T-helper 2 cell treated with Interferon-gamma antibody and Interleukin-4, amounts not matched to agents 5 μg/mL and 100 μg/mL, for 36 hours (primary cell): ENCODE results near the gene STK32A.
"Not testable (repeated sequence)": the region's sequence is repeated elsewhere in the genome, so short reads cannot be mapped to it uniquely, and the experiment has no call there.

Source experiments
- DNase-seq: peaks from one replicate; pipeline ENCODE4 v3.0.0; 2021; ENCODE audit warnings: low spot score
- H3K27ac Mint-ChIP-seq: one replicate; pipeline ENCODE4 v1.8.0; 2021; ENCODE audit warnings: mild to moderate bottlenecking, mixed read lengths
- H3K27me3 Mint-ChIP-seq: one replicate; pipeline ENCODE4 v1.8.0; 2021; ENCODE audit warnings: low read depth, mixed read lengths
- H3K36me3 Mint-ChIP-seq: one replicate; pipeline ENCODE4 v1.8.0; 2021; ENCODE audit warnings: low read depth, mixed read lengths
- H3K4me1 Mint-ChIP-seq: one replicate; pipeline ENCODE4 v1.8.0; 2021; ENCODE audit warnings: low read depth, mixed read lengths
- H3K4me3 Mint-ChIP-seq: one replicate; pipeline ENCODE4 v1.8.0; 2022; ENCODE audit warnings: mild to moderate bottlenecking, moderate library complexity, mixed read lengths
- H3K9me3 Mint-ChIP-seq: one replicate; pipeline ENCODE4 v1.8.0; 2021; ENCODE audit warnings: mixed read lengths

The STK32A gene

DNA sequence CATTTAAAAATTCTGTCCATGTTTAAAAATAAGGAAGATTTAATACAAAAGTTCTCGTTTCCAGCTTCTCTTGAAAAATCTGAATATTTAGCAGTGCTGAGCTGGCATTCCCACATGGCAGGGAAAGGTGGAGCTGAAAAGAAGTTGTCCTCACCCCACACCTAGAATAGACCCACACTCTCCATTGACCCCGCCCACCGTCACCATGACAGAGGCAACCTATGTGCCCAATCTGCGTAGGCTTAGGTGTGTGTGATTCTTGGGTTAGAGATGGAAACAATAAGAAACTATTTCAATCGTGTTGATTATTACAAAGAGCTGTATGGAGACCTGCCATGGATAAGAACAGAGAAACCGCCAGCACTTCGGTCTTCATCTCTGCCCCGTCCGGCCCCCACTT lies 8.9 kb upstream of the STK32A start:
- no peaks in the 10 kb centered on the region for H3K36me3 Mint-ChIP-seq
- H3K4me3 Mint-ChIP-seq = no peak overlapping the region
- no peaks in the 10 kb centered on the region for H3K27me3 Mint-ChIP-seq
- H3K4me1 Mint-ChIP-seq = no peaks in the 10 kb centered on the region
- DNase-seq = no peak
- no peaks in the 10 kb centered on the region for H3K9me3 Mint-ChIP-seq
- H3K27ac Mint-ChIP-seq = no peak overlapping the region

DNA sequence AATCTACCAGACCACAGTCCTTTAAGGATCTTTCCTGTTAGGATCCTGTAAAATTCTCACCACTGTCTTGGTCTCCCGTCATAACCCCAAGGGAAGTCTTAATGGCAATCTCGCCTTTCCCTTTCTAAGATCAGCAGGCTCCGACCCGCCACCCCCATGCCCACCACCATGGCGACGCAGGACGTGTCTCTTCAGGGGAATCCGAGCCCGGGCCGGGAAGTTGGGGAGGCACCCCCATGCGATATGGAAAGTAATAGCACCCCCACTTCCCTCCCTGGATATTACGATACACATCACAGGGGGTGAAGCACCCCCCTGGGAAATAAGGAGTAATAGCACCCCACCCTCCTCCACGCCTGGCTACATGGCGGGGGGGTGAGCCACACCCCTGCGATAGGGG lies 8.3 kb upstream of the STK32A start:
- Mint-ChIP-seq H3K4me3 (no peak overlapping the region), H3K27ac (no peak overlapping the region), H3K9me3 (no peaks in the 10 kb centered on the region), H3K4me1 (no peaks in the 10 kb centered on the region), H3K27me3 (no peaks in the 10 kb centered on the region), H3K36me3 (no peaks in the 10 kb centered on the region)
- no peak for DNase-seq

- DNase-seq = no peak
- H3K36me3 Mint-ChIP-seq = no peaks in the 10 kb centered on the region
- peaks cover 19% of the 10 kb centered on the region for H3K27me3 Mint-ChIP-seq
- H3K4me3 Mint-ChIP-seq = no peak overlapping the region
- no peaks in the 10 kb centered on the region for H3K4me1 Mint-ChIP-seq
- no peak overlapping the region for H3K27ac Mint-ChIP-seq
- H3K9me3 Mint-ChIP-seq = no peaks in the 10 kb centered on the region
Observed at GRCh38 chr5:147234239-147234824, 494 bp upstream of the STK32A start.

DNA sequence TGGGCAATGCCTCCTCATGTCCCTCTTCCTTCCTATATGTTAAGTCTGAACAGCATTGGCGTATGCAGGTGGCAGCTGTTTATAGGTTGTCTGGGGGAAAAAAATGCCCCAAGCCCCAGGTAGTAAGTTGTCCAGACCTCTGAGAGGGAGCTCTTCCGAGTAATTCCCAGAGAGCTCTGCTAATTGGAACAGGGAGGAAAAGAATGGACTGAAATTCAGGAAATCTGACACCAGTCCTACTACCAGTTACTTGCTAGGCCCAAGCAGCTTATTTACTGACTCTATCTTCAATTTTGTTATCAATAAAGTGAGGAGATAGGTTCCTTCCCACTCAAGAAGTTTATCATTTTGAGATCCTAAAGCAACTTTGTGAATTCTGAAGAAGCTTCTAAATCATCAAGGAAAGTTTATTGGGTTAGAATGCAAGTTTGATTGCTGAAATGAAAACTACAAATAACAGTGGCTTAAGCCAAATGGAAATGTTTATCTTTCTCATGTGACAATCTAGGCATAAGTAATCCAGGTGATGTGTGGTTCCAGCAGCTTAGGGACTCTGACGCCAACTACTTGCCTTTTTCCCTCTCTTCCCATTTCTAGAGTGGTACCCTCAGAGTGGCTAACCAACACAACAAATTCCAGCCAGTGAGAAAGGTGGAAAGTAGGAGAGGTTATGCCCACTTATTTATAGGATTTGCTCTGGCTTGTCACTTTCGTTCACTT lies 5.6 kb downstream of the STK32A start:
- Mint-ChIP-seq H3K36me3 (no peaks in the 10 kb centered on the region), H3K9me3 (no peaks in the 10 kb centered on the region), H3K4me1 (no peaks in the 10 kb centered on the region), H3K27ac (no peak overlapping the region), H3K27me3 (peaks cover 9% of the 10 kb centered on the region), H3K4me3 (no peak overlapping the region)
- DNase-seq = no peak

DNA sequence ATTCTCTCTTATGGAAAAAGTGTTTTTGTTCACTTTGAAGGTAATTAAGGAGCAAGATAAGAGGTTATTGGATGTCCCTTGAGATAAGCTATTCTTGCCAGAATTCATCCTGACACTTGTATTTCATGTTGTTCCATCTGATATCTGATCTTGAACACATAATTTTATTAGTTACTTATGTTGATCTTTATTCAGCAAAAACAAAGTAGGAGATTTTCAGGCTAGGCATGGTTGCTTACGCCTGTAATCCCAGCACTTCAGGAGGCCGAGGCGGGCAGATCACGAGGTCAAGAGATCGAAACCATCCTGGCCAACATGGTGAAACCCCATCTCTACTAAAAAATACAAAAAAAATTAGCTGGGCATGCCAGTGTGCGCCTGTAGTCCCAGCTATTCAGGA lies 8.4 kb downstream of the STK32A start:
- H3K36me3 Mint-ChIP-seq, DNase-seq, H3K4me1 Mint-ChIP-seq, H3K4me3 Mint-ChIP-seq, H3K27ac Mint-ChIP-seq, H3K9me3 Mint-ChIP-seq, H3K27me3 Mint-ChIP-seq: not testable (repeated sequence)

GRCh38 chr5:147245381-147246165 lies 10.7 kb downstream of the STK32A start:
- Mint-ChIP-seq H3K27me3 (no peaks in the 10 kb centered on the region), H3K36me3 (no peaks in the 10 kb centered on the region), H3K9me3 (no peaks in the 10 kb centered on the region), H3K27ac (no peak overlapping the region), H3K4me3 (no peak overlapping the region), H3K4me1 (no peaks in the 10 kb centered on the region)
- no peak for DNase-seq

- Mint-ChIP-seq H3K4me1 (no peaks in the 10 kb centered on the region), H3K36me3 (no peaks in the 10 kb centered on the region), H3K9me3 (no peaks in the 10 kb centered on the region), H3K27ac (no peak overlapping the region), H3K27me3 (no peaks in the 10 kb centered on the region), H3K4me3 (no peak overlapping the region)
- no peak for DNase-seq
Observed at GRCh38 chr5:147248561-147248960, 13.7 kb downstream of the STK32A start.

GRCh38 chr5:147259837-147260236 lies 25.0 kb downstream of the STK32A start:
- no peak for DNase-seq
- no peak overlapping the region for H3K4me3 Mint-ChIP-seq
- no peaks in the 10 kb centered on the region for H3K4me1 Mint-ChIP-seq
- H3K36me3 Mint-ChIP-seq = no peaks in the 10 kb centered on the region
- H3K27ac Mint-ChIP-seq = no peak overlapping the region
- H3K27me3 Mint-ChIP-seq = no peaks in the 10 kb centered on the region
- H3K9me3 Mint-ChIP-seq = no peaks in the 10 kb centered on the region

- H3K27me3 Mint-ChIP-seq = no peaks in the 10 kb centered on the region
- H3K4me1 Mint-ChIP-seq = no peaks in the 10 kb centered on the region
- no peaks in the 10 kb centered on the region for H3K36me3 Mint-ChIP-seq
- no peaks in the 10 kb centered on the region for H3K9me3 Mint-ChIP-seq
- H3K4me3 Mint-ChIP-seq = no peak overlapping the region
- DNase-seq = no peak
- H3K27ac Mint-ChIP-seq = no peak overlapping the region
Observed at GRCh38 chr5:147267082-147267832, 32.4 kb downstream of the STK32A start.

DNA sequence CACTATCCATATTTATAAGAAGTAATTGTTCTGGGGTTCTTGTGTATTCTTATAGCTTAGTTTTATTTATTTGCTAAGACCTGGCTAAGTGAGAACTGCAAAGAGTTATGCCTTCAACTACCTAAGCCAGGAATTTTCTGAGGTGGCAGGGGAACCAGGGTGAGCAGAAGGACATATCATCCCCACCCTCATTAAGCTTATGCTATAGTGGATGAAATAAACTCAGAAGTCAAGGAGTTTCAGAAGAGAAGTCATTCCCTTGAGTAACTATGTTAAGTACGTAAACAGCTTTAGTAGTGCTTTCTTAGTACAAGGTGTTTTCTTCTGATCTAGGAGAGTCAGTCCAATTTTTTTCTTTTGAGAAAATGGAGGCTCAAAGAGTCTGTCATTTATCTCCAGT lies 41.7 kb downstream of the STK32A start:
- H3K27ac Mint-ChIP-seq = no peak overlapping the region
- no peaks in the 10 kb centered on the region for H3K27me3 Mint-ChIP-seq
- H3K4me1 Mint-ChIP-seq = no peaks in the 10 kb centered on the region
- DNase-seq = no peak
- no peaks in the 10 kb centered on the region for H3K36me3 Mint-ChIP-seq
- no peaks in the 10 kb centered on the region for H3K9me3 Mint-ChIP-seq
- no peak overlapping the region for H3K4me3 Mint-ChIP-seq

- Mint-ChIP-seq H3K4me1 (no peaks in the 10 kb centered on the region), H3K4me3 (no peak overlapping the region), H3K36me3 (no peaks in the 10 kb centered on the region), H3K27ac (no peak overlapping the region), H3K27me3 (no peaks in the 10 kb centered on the region), H3K9me3 (no peaks in the 10 kb centered on the region)
- no peak for DNase-seq
Observed at GRCh38 chr5:147286296-147286695, 51.5 kb downstream of the STK32A start.

DNA sequence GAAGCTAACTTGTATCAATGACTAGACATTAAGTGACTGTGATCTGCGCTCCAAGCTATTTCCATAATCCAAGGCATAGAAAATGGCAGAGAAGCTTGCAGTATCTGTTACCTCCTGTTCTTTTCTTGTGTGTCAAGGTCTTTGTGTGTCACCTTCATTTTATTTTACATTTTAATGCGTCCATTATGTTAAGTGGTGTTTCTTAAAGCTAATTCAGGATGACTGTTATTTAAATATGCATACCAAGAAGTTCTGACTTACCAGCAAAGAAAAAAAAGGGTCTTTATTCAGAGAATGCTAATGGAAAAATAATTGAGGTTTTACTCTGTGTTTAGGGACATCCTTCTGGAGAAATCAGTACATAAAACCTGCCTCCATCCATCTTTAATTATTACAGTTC lies 52.3 kb downstream of the STK32A start:
- H3K4me1 Mint-ChIP-seq = no peaks in the 10 kb centered on the region
- no peak overlapping the region for H3K4me3 Mint-ChIP-seq
- H3K9me3 Mint-ChIP-seq = peaks cover 1% of the 10 kb centered on the region
- no peak for DNase-seq
- H3K36me3 Mint-ChIP-seq = no peaks in the 10 kb centered on the region
- no peak overlapping the region for H3K27ac Mint-ChIP-seq
- H3K27me3 Mint-ChIP-seq = no peaks in the 10 kb centered on the region

DNA sequence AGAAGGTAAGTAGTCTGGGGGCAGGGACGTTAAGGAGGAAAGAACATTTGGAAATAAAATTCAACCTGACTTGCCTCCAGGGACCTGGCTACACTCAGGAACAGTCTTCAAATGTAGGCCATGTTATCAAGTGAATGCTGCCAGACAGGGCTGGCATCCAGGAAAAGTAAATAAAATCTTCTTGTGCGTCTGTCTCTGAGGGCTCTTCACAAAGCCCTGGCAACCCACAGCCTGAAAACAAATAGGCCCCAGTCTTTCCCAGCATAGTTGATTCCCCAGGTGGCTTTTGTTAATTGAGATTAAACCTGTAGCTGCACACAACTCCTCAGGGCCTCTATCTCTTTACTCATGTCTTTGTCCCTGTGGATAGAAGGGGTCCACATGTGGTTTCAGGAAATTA lies 55.4 kb downstream of the STK32A start:
- Mint-ChIP-seq H3K9me3 (peaks cover 3% of the 10 kb centered on the region), H3K27me3 (no peaks in the 10 kb centered on the region), H3K27ac (no peak overlapping the region), H3K4me3 (no peak overlapping the region), H3K4me1 (no peaks in the 10 kb centered on the region), H3K36me3 (no peaks in the 10 kb centered on the region)
- no peak for DNase-seq

DNA sequence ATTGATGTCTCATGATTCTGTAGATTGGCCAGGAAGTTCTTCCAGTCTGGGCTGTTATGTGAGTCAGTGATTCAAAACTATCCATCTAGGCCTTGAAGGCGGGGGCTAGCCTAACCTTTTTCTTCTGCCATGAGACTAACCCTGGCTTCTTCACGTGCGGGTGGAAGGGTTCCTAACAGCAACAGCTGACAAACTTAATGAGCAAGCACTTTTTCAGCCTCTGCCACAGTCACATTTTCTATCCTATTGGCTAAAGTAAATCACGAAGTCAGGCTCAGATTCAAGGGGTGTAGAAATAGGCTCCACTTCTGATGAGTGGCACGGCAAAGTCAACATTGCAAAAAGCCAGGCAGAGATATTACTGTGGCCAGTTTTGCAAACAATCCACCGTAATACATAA lies 68.4 kb downstream of the STK32A start:
- DNase-seq = no peak
- H3K9me3 Mint-ChIP-seq = no peaks in the 10 kb centered on the region
- no peak overlapping the region for H3K27ac Mint-ChIP-seq

More for the DNA sequence above, 68.4 kb downstream of the STK32A start:
- Mint-ChIP-seq H3K27me3 (no peaks in the 10 kb centered on the region), H3K4me3 (no peak overlapping the region), H3K4me1 (no peaks in the 10 kb centered on the region), H3K36me3 (no peaks in the 10 kb centered on the region)
